HepG2 (cell line): Measurements from ENCODE around the gene TMTC1. TPM values are rescaled to one million over a fixed set of nuclear protein-coding genes. Genes with fewer than 3 reads are reported as not detected.

Source experiments
- ATAC-seq: fragments of 200-7000 bp; cut with Tn5 transposase; 3 replicates; pipeline ENCODE4 v1.9.1; 2020; ENCODE audit warnings: mild to moderate bottlenecking, moderate library complexity
- BruUV-seq: library from RNA; stranded (reverse); fragments of 400-500 nt; replicated peaks from 2 replicates; lab custom pipeline; 2021; lab: Mats Ljungman, UMichigan
- CTCF ChIA-PET: fragments of 300-600 bp; formaldehyde crosslinking; extraction: SDS; loops from one replicate; lab custom pipeline; 2021; ENCODE audit warnings: low total read pairs, inconsistent platforms, low intra/inter-chr PET ratio; lab: Yijun Ruan, JAX
- POLR2A ChIA-PET: fragments of 350-600 bp; sonication (Branson Sonifier 250); formaldehyde crosslinking; loops from one replicate; lab custom pipeline; 2020; ENCODE audit warnings: antibody characterized with exemption, inconsistent platforms; lab: Yijun Ruan, JAX
- DNase-seq: peaks from one replicate; pipeline ENCODE4 v3.0.0-alpha.2; 2015; ENCODE audit warnings: low spot score
- FAIRE-seq: peaks from 3 replicates; lab custom pipeline; 2011; peaks lifted over from hg19 to GRCh38; lab: Jason Lieb, UNC
- H2AFZ ChIP-seq: one replicate; pipeline ENCODE4 v1.6.1; 2011; ENCODE audit warnings: low read length, inconsistent platforms
- H3K27ac ChIP-seq: fragments of 300-600 bp; 3 replicates; pipeline ENCODE4 v1.8.0; 2011; ENCODE audit warnings: mixed run types, mild to moderate bottlenecking, mixed read lengths, low read length, inconsistent platforms; ENCODE audit not compliant: insufficient read depth; ENCODE audit errors: extremely low read length
- H3K27me3 ChIP-seq, 2 experiments: fragments of 200-600 bp in 1 of 2; 2 replicates in 1 of 2; 3 replicates in 1 of 2; pipeline versions ENCODE4 v1.6.0 to v1.8.0; 2011; ENCODE audit warnings: low read length in 2 of 2, mild to moderate bottlenecking in 2 of 2, moderate library complexity in 2 of 2, inconsistent platforms in 1 of 2; ENCODE audit not compliant: insufficient read depth in 2 of 2, control insufficient read depth in 1 of 2
- H3K36me3 ChIP-seq, 2 experiments: fragments of 200-600 bp in 1 of 2; replicated peaks in 1 of 2; 2 replicates in 1 of 2; 3 replicates in 1 of 2; pipeline versions ENCODE4 v1.5.1 to v1.8.0; 2011; ENCODE audit warnings: low read length in 2 of 2, inconsistent platforms in 1 of 2; ENCODE audit not compliant: insufficient read depth in 2 of 2, control insufficient read depth in 1 of 2
- H3K4me1 ChIP-seq: 2 replicates; pipeline ENCODE4 v1.5.1; 2012; ENCODE audit warnings: low read length, inconsistent platforms; ENCODE audit not compliant: insufficient read depth
- H3K4me2 ChIP-seq: 2 replicates; pipeline ENCODE4 v1.6.0; 2011; ENCODE audit warnings: low read depth, low read length, inconsistent platforms
- H3K4me3 ChIP-seq, 3 experiments: fragments of 200-600 bp in 1 of 3; sonication (generic), shearing (Covaris generic) in 1 of 3; replicated peaks in 1 of 3; 2 replicates each; pipeline ENCODE4 v1.5.1; 2011 to 2016; ENCODE audit warnings: low read length in 3 of 3, inconsistent platforms in 2 of 3, low read depth in 2 of 3, mild to moderate bottlenecking in 2 of 3, control low read depth in 1 of 3, mixed read lengths in 1 of 3; ENCODE audit not compliant: insufficient read depth in 1 of 3
- H3K79me2 ChIP-seq: one replicate; pipeline ENCODE4 v1.6.1; 2011; ENCODE audit warnings: low read length, inconsistent platforms; ENCODE audit not compliant: insufficient read depth
- H3K9ac ChIP-seq: 2 replicates; pipeline ENCODE4 v1.6.0; 2011; ENCODE audit warnings: mild to moderate bottlenecking, low read depth, low read length, inconsistent platforms; ENCODE audit not compliant: insufficient read depth
- H3K9me3 ChIP-seq: 2 replicates; pipeline ENCODE4 v1.5.1; 2012; ENCODE audit warnings: mild to moderate bottlenecking, low read length
- H4K20me1 ChIP-seq: 2 replicates; pipeline ENCODE4 v1.6.0; 2011; ENCODE audit warnings: inconsistent platforms, mild to moderate bottlenecking, low read length, moderate library complexity; ENCODE audit not compliant: insufficient read depth
- CHD2 ChIP-seq: IDR thresholded peaks from 2 replicates; pipeline ENCODE4 v1.6.1; 2011; ENCODE audit warnings: low read depth, low read length, improper control_type of control experiment
- FOXM1 ChIP-seq: sonication (generic); formaldehyde crosslinking; IDR thresholded peaks from 2 replicates; pipeline ENCODE4 v1.5.0; 2020; ENCODE audit warnings: missing genetic modification reagents
- FOXP1 ChIP-seq, 2 experiments: fragments of 450-650 bp in 1 of 2; IDR thresholded peaks; 2 replicates each; pipeline ENCODE4 v1.6.1; 2017 to 2018; ENCODE audit warnings: antibody characterized with exemption in 1 of 2
- GMEB2 ChIP-seq: IDR thresholded peaks from 2 replicates; pipeline ENCODE4 v1.6.1; 2016; ENCODE audit warnings: missing biosample characterization, missing genetic modification reagents, low read depth
- MLX ChIP-seq: IDR thresholded peaks from 2 replicates; pipeline ENCODE4 v1.6.1; 2016
- NFAT5 ChIP-seq: sonication (generic); formaldehyde crosslinking; IDR thresholded peaks from 2 replicates; pipeline ENCODE4 v1.4.0; 2020; ENCODE audit warnings: missing genetic modification reagents
- RELA ChIP-seq: sonication (generic); formaldehyde crosslinking; IDR thresholded peaks from 2 replicates; pipeline ENCODE4 v1.4.0; 2020; ENCODE audit warnings: missing genetic modification reagents
- TAF1 ChIP-seq: sonication (generic); formaldehyde crosslinking; IDR thresholded peaks from 2 replicates; pipeline ENCODE4 v1.4.0; 2020; ENCODE audit warnings: missing genetic modification reagents
- TFAP4 ChIP-seq: sonication (generic); IDR thresholded peaks from 2 replicates; pipeline ENCODE4 v1.6.1; 2016; ENCODE audit warnings: low read depth, borderline replicate concordance
- ZNF550 ChIP-seq: sonication (generic); formaldehyde crosslinking; IDR thresholded peaks from 2 replicates; pipeline ENCODE4 v1.4.0; 2020; ENCODE audit warnings: mild to moderate bottlenecking, missing genetic modification reagents, borderline replicate concordance
- WGBS: methylation state at CpG from one replicate; pipeline ENCODE4 v1.1.6; 2017; ENCODE audit warnings: low lambda C conversion rate; 5-methylcytosine and 5-hydroxymethylcytosine counted together
- in situ Hi-C: cut with HindIII; loops from 2 replicates; pipeline ENCODE4 v1.10.0; 2017; ENCODE audit warnings: low pct_unique_long_range_greater_than_20kb; ENCODE audit not compliant: extremely low pct_ligation_motif_present
- intact Hi-C: fragments of 100-400 bp; cut with micrococcal nuclease; formaldehyde crosslinking; loops from one replicate; pipeline ENCODE4 v1.10.0; 2022; ENCODE audit not compliant: unreplicated experiment
- polyA plus RNA-seq, 8 experiments: library from polyadenylated mRNA; depleted of rRNA in 3 of 8; stranded (reverse) in 7 of 8; unstranded in 1 of 8; fragments of >200 nt; fragmentation: Illumina TruSeq in 4 of 8; extraction: Trizol in 4 of 8; gene quantifications; 2 replicates each; pipeline versions ENCODE4 v1.2.1 to v1.2.3, GENCODE V29; 2011 to 2016; ENCODE audit warnings: low read depth in 4 of 8, missing spikeins in 1 of 8, mixed read lengths in 1 of 8; ENCODE audit not compliant: insufficient read depth in 1 of 8
- total RNA-seq, 5 experiments: library from RNA; depleted of rRNA; stranded (reverse); fragments of >200 nt; fragmentation: Illumina TruSeq; extraction: Trizol; gene quantifications; 2 replicates each; pipeline ENCODE4 v1.2.3, GENCODE V29; 2016; ENCODE audit warnings: low read depth in 1 of 5

The TMTC1 gene
- total and polyA plus RNA-seq, 2 of the 13 experiments (the other 11 are each of a cell fraction or from before 2014, with no cell fraction given) = 0.69 to 1.8 TPM

GRCh38 chr12:29620030-29620429 is 163.7 kb downstream of the TMTC1 start (continued):
- TF ChIP-seq NFAT5 = no peak
- no peak for TF ChIP-seq MLX (CRISPR knock-in tag)
- TF ChIP-seq GMEB2 (CRISPR knock-in tag) = no peak
- TF ChIP-seq CHD2 = no peak
- TF ChIP-seq RELA = no peak
- no peak for TF ChIP-seq TAF1 (CRISPR knock-in tag)

- Histone ChIP-seq H3K4me2 (no peak overlapping the region), H4K20me1 (no peaks in the 10 kb centered on the region), H2AFZ (no peak overlapping the region), H3K36me3 (no peaks in the 10 kb centered on the region), H3K27ac (no peak overlapping the region), H3K4me1 (no peaks in the 10 kb centered on the region), H3K9me3 (no peaks in the 10 kb centered on the region), H3K27me3 (no peaks in the 10 kb centered on the region), H3K4me3 (no peak overlapping the region), H3K79me2 (no peaks in the 10 kb centered on the region), H3K9ac (no peak overlapping the region)
- DNase-seq = no peak
- in situ Hi-C loops (no loop called here), intact Hi-C loops (no loop called here)
- 3% methylated on average over 1 of the region's 1 CpG for WGBS
- no peak for FAIRE-seq
- no peak for ATAC-seq
- TF ChIP-seq FOXM1 (CRISPR knock-in tag) = no peak
- TF ChIP-seq TFAP4 = no peak
- TF ChIP-seq ZNF550 (CRISPR knock-in tag) = no peak
- no peak for TF ChIP-seq FOXP1 (IDR thresholded peaks at IDR 0.05)
- TF ChIP-seq FOXP1 (CRISPR knock-in tag; IDR thresholded peaks at IDR 0.05) = no peak
- POLR2A ChIA-PET = no interaction called here
- CTCF ChIA-PET = no interaction called here
- no TSS peak for BruUV-seq
Measured at GRCh38 chr12:29617407-29617803, 166.3 kb downstream of the TMTC1 start.
